Stimulated activated CD8-positive, alpha-beta memory T cell treated with anti-CD3 and anti-CD28 coated beads, Interleukin-7, amount 100 ng/mL, for 24 hours (primary cell): ENCODE measurements around the gene GUK1.

Experiments
- DNase-seq: peaks from one replicate; pipeline ENCODE4 v3.0.0-alpha.2; 2020; ENCODE audit warnings: low read depth

Gene GUK1

GRCh38 chr1:228150120-228150460, 10.0 kb downstream of the GUK1 start:
- no peak for DNase-seq

GRCh38 chr1:228150461-228151179, 10.5 kb downstream of the GUK1 start:
- no peak for DNase-seq

- DNase-seq, result no peak
Measured at GRCh38 chr1:228151180-228151925, 11.3 kb downstream of the GUK1 start.

GRCh38 chr1:228152097-228152917, 12.2 kb downstream of the GUK1 start:
- DNase-seq, result no peak

- DNase-seq, result no peak
Measured at GRCh38 chr1:228152918-228153258, 12.8 kb downstream of the GUK1 start.

GRCh38 chr1:228154021-228154669, 14.1 kb downstream of the GUK1 start:
- no peak for DNase-seq

GRCh38 chr1:228154670-228155571, 14.8 kb downstream of the GUK1 start:
- DNase-seq, result no peak

GRCh38 chr1:228155596-228156514, 15.8 kb downstream of the GUK1 start:
- DNase-seq, result no peak

GRCh38 chr1:228156515-228156881, 16.4 kb downstream of the GUK1 start:
- DNase-seq, result no peak

- no peak for DNase-seq
Measured at GRCh38 chr1:228156941-228157728, 17.1 kb downstream of the GUK1 start.

GRCh38 chr1:228157729-228158126, 17.6 kb downstream of the GUK1 start:
- DNase-seq, result no peak

- DNase-seq, result no peak
Measured at GRCh38 chr1:228158151-228159007, 18.3 kb downstream of the GUK1 start.

GRCh38 chr1:228159008-228159665, 19.1 kb downstream of the GUK1 start:
- DNase-seq, result no peak

GRCh38 chr1:228160201-228160761, 20.2 kb downstream of the GUK1 start:
- no peak for DNase-seq

GRCh38 chr1:228161362-228161761, 21.3 kb downstream of the GUK1 start:
- no peak for DNase-seq

GRCh38 chr1:228161866-228162265, 21.8 kb downstream of the GUK1 start:
- DNase-seq, result no peak

- no peak for DNase-seq
Measured at GRCh38 chr1:228162286-228163006, 22.4 kb downstream of the GUK1 start.
